GM12864 (cell line): ENCODE measurements around the gene TSEN54.
"Not testable (repeated sequence)": the region's sequence is repeated elsewhere in the genome, so short reads cannot be mapped to it uniquely, and the experiment has no call there.

Experiments used
- DNase-seq: peaks from one replicate; pipeline ENCODE4 v3.0.0-alpha.2; 2011; ENCODE audit warnings: low read depth
- H3K4me3 ChIP-seq: 2 replicates; pipeline ENCODE4 v1.5.1; 2011; ENCODE audit warnings: mild to moderate bottlenecking, low read depth, low read length, control low read depth
- CTCF ChIP-seq: IDR thresholded peaks from 2 replicates; pipeline ENCODE4 v1.5.1; 2011; ENCODE audit warnings: low read depth, mild to moderate bottlenecking, moderate library complexity, low read length, control low read depth, inconsistent platforms; ENCODE audit errors: missing control alignments

Gene TSEN54

DNA sequence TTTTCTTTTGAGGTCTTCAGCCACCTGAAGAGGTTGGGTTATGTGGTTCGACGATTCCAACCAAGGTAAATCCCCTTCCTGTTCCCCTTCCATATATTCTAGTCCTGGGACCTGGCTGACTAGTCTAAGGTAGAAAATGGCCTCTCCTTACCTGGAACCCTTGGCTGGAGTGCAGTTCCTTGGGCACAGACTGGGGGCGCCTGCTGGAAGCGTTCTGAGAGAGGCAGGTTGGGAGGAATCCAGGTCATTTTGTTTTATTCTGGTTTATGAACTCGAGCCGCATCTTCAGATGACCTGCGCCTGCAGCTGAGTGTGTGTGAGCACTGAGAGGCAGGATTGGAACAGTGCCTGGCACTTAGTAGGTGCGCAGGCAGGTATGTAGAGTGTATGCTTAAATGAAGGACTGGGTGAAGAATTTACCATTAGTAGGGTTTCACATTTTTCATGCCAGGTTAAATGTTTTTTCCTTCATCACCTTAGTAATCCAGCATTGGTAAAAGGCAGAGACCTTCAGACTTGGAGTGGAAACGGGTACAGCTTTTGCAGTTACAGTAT, 2.7 kb downstream of the TSEN54 start:
- H3K4me3 ChIP-seq = no peak overlapping the region
- no peak for DNase-seq
- TF ChIP-seq CTCF = no peak

GRCh38 chr17:75520413-75520812, 4.1 kb downstream of the TSEN54 start:
- H3K4me3 ChIP-seq, DNase-seq: not testable (repeated sequence)

DNA sequence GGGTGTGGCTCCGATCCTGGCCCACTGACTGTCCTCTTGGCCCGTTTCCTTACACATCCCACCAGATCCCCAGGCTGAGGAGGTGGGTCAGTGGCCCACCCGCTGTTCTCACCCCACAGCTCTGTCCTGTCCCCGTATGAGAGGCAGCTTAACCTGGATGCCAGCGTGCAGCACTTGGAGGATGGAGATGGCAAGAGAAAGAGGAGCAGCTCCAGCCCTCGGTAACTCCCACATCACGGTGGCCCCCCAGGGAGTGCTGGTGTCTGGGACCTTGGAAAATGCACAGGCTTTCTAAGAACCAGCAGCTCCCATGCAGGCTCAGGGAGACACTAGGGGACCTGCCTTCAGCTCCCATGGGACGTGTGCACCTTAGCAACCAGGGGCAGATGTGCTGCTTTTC, 5.0 kb downstream of the TSEN54 start:
- no peak for DNase-seq
- TF ChIP-seq CTCF = no peak

GRCh38 chr17:75521951-75522727, 5.8 kb downstream of the TSEN54 start:
- DNase-seq = no peak
- TF ChIP-seq CTCF = no peak
- no peak overlapping the region for H3K4me3 ChIP-seq

More for the DNA sequence above, 5.0 kb downstream of the TSEN54 start:
- no peak overlapping the region for H3K4me3 ChIP-seq

DNA sequence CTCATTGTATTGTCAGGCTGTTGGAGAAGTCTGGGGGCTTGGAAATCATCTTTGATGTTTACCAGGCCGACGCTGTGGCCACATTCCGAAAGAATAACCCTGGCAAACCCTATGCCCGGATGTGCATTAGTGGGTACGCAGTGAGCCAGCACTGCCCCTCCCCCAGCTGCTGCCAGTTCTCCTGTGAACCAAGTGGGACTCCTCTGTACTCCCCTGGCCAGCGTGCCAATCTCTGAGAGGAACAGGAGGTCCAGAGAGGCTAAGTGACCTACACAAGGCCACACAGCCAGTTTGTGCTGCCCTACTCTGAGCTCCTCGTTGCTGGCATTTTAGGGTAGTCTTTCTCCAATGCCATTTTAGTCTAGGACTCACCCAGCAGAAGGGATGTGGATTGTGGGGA, 7.3 kb downstream of the TSEN54 start:
- H3K4me3 ChIP-seq = no peak overlapping the region
- TF ChIP-seq CTCF = no peak
- DNase-seq = no peak

GRCh38 chr17:75524269-75524969, 8.1 kb downstream of the TSEN54 start:
- no peak for TF ChIP-seq CTCF
- DNase-seq = no peak
- peak overlapping the region; percentile 50 for H3K4me3 ChIP-seq

DNA sequence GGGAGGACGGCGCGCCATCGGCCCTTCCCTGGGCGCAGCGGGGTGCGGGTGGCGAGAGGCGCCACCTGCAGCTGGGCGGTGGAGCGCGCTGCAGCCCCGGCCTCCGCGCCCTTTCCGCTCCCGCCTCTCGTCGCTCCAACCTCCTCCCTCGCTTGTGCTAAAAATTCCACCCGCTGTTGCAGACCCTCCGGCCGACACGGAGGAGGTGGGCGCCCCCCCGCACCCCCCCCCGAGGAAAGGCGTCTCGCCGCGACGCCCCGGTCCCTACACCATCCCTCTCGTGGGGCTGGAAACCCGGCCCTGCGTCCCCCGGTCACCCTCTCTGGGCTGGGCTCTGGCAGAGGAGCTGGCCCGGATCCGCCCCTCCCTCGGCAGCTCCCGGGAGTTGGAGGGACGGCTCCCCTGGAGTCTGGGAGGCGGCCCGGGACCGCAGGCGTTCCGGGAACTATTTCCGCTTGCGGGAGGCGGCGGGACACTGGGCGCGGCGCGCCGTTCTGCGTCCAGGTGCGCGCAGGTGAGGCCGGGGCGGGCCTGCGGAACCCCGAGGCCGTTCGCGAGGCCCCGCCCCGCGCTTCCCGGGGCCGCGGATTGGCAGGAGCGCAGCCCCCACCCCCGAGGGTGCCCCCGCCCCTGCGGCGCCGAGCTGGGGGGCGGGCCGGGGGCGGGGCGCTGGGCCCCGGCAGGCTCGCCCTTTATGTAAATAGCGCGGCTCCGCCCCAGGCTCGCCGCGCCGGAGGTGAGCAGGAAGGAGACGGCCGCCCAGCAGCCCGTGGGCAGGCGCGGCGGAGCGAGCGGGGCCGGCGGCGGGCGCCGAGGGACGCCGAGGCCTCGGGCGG, 8.9 kb downstream of the TSEN54 start, which contains the start of gene LLGL2:
TSS of gene LLGL2 (plus strand) at position 728 of the 836 bp plus-strand sequence. CDS start 17,730 bp downstream, outside the sequence.
- no peak for DNase-seq
- peak within 1 kb of the TSS; percentile 59 for H3K4me3 ChIP-seq
- peak; percentile 35 for TF ChIP-seq CTCF
